Muscle of back (tissue), 13 donors: ENCODE results near the gene MOB1B. TPM values are rescaled to one million over a fixed set of nuclear protein-coding genes. Genes with fewer than 3 reads are reported as not detected.
"Not testable (repeated sequence)": the region's sequence is repeated elsewhere in the genome, so short reads cannot be mapped to it uniquely, and the experiment has no call there.

Experiments
- DNase-seq, 3 donors: peaks; one replicate each; pipeline versions ENCODE4 v3.0.0 to v3.0.0-alpha.2; 2013
- long read RNA-seq, 9 donors: transcript quantifications; one replicate each; lab custom pipeline, GENCODE V29; 2026
- polyA plus RNA-seq, 10 donors: library from polyadenylated mRNA; unstranded; fragments of 120-200 nt; gene quantifications; one replicate each; pipeline ENCODE4 v1.2.1, GENCODE V29; 2013; ENCODE audit not compliant: insufficient read length in 10 of 10

MOB1B gene
- polyA plus RNA-seq = 10 to 100 TPM; 23.0 to 45.9 (median 32.5) TPM
- long read RNA-seq, donor 1, full-length matches to known transcripts = 2 of 2 reads
- long read RNA-seq, donor 1, partial matches to known transcripts = 0 of 2 reads
- long read RNA-seq, donor 1, other reads (novel, unspliced or antisense) = 0 of 2 reads
- long read RNA-seq, donor 2, full-length matches to known transcripts = 8 of 8 reads
- long read RNA-seq, donor 2, partial matches to known transcripts = 0 of 8 reads
- long read RNA-seq, donor 2, other reads (novel, unspliced or antisense) = 0 of 8 reads
- long read RNA-seq, donor 3 = 0 reads
- long read RNA-seq, donor 4 = 0 reads
- long read RNA-seq, donor 5, full-length matches to known transcripts = 9 of 9 reads
- long read RNA-seq, donor 5, partial matches to known transcripts = 0 of 9 reads
- long read RNA-seq, donor 5, other reads (novel, unspliced or antisense) = 0 of 9 reads
- long read RNA-seq, donor 6, full-length matches to known transcripts = 2 of 2 reads
- long read RNA-seq, donor 6, partial matches to known transcripts = 0 of 2 reads
- long read RNA-seq, donor 6, other reads (novel, unspliced or antisense) = 0 of 2 reads
- long read RNA-seq, donor 7, partial matches to known transcripts = 0 of 1 reads
- long read RNA-seq, donor 7, other reads (novel, unspliced or antisense) = 0 of 1 reads
- long read RNA-seq, donor 8, full-length matches to known transcripts = 1 of 1 reads
- long read RNA-seq, donor 8, partial matches to known transcripts = 0 of 1 reads
- long read RNA-seq, donor 8, other reads (novel, unspliced or antisense) = 0 of 1 reads
- long read RNA-seq, donor 9, full-length matches to known transcripts = 1 of 1 reads
- long read RNA-seq, donor 9, partial matches to known transcripts = 0 of 1 reads
- long read RNA-seq, donor 9, other reads (novel, unspliced or antisense) = 0 of 1 reads

DNA sequence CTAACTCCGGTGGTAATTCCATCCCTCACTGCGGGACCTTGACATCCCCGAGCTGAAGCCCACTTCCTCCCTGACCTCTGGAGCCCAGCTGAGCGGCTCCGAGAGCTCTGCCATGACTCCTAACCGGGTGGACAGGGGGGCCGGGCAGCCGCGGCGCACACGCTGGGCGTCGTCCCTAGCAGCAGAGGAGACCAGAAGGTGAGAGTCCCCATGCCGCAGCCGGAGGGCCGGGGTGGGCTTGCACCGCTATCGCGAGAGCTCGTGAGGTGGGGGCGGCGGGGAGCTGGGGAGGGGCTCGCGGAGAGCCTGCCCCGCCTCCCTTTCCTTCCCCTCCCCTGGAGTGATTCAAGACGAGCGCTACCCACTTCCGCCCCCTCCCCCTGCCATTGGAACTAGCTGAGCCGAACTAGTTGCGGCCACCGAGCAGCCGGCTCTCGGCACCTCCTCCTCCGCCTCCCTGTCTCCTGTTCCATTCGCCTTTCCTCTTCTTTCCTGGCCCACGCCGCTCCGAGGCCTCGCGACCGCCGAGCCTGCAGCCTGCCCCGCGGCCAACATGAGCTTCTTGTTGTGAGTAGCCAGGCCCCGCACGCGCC lies at the start of gene MOB1B:
TSS of gene MOB1B (plus strand) at position 386 of the 593 bp plus-strand sequence. CDS start at position 554, 168 bp downstream.
- DNase-seq = peak; percentile 90 to 96 (median 92)

DNA sequence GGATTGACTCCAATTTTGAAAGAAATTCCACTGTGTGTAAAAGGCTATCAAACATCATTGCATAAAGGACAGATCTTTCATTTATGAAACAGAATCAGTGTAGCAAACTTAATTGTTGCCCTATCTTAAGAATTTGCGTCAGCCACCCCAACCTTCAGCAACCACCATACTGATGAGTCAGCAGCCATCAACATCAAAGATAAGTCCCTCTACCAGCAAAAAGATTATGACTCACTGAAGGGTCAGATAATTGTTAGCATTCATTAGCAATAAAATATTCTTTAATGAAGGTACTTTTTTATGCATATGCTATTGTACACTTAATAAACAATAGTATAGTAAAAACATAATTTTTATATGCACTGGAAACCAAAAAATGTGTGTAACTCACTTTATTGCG lies 46.7 kb upstream of the MOB1B start:
- no peak for DNase-seq

DNA sequence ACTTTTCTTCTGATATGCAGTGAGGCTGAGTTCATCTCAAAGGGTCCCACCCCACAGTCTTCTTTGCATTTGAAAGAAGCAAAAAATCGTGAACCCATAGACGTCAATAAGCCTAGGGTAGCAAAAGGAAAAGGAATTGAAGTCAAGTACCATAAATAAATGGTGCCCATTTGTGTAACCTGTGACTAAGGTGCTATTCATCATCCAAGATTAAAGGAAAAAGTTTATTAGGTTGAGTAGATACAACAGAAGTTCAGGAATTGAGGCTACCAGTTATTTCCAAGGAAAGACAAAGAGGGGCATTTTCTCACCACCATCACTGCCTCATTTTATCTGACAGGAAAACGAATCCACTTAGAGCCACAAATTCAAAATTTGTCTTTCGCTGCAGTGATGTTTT lies 43.7 kb upstream of the MOB1B start:
- DNase-seq = no peak

DNA sequence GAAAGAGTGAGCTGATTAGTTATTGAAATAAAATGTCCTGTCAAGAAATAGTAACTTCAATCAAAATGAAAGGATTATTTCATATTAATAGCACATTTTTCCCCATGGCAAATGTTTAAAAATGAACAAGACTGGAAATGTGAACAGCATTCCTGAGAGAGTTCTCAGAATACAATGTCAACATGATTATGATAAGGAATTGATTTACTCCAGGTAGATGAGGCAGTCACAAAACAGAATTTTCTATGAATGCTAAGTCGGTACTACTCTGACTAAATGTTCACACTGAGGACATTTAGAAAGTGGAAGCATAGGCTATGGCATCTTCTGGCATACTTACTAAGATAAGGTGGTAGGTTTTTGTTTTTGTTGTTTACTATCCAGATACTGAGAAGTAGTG lies 43.1 kb upstream of the MOB1B start:
- DNase-seq = no peak

DNA sequence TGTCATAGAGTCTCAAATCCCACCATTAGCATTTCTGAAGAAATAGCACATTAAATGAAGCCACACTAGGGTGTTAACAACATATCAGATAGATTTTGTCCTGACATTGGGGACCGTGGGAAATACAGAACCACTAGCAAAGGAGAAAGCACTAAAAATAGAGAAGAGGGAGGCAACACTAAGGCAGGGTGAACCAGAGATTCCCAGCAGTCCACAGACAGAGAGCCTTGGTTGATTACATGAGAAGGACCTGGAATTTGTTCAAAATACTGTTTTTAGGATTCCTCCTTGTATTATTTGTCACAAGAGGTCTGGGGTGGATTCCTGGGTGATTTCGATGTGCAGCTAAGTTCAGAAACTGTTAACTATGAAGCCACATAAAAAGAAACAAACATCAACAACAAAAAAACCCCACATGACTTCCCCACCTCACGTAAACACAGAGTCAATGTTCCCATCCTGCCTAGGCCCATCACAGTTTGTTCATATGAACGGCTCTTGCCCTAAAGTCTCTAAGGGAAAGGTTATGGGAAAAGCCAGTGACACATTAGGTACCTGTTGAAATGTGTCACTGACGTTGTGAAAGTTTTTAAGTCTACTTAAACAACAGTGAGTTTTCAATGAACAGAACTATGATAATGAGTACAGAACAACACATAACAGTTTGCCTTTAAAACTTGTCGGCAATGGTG lies 38.9 kb upstream of the MOB1B start:
- DNase-seq = no peak

DNA sequence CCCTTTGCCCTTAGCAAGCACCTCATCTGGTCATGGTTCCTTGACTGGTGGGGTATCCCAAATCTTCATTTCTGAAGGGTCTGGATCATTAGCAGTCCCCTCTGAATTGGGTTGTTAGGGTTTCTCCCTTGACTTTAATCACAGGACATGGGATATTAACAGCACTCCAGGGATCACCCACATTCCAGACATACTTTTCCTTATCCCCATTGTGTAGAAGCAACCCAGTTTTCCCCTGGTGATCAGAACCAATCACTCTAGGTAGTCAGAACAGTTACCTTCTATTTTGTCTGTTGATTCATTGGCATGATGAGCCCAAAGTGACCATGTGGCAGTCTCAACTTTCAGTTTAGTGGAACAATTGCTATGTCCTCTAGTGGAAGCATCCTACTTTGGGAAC lies 33.4 kb upstream of the MOB1B start:
- DNase-seq = no peak

DNA sequence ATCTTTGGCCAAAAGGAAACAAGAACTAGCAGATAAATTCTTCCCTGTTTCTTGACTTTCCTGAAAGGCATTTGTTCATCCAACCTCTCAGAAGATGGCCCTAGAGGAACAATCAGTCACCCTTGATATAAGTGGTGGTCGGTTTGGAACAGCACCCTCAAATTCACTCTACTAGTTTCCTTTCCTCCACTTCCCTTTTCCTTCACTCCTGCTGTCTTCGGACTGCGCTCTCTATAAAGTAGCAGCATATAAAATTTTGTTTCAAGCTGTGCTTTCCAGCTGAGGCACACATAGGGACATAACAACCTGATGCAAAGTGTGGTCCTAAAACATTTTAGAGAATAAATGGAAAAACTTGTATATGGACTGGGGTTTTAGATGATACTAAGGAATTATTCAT lies 29.0 kb upstream of the MOB1B start:
- DNase-seq = no peak

DNA sequence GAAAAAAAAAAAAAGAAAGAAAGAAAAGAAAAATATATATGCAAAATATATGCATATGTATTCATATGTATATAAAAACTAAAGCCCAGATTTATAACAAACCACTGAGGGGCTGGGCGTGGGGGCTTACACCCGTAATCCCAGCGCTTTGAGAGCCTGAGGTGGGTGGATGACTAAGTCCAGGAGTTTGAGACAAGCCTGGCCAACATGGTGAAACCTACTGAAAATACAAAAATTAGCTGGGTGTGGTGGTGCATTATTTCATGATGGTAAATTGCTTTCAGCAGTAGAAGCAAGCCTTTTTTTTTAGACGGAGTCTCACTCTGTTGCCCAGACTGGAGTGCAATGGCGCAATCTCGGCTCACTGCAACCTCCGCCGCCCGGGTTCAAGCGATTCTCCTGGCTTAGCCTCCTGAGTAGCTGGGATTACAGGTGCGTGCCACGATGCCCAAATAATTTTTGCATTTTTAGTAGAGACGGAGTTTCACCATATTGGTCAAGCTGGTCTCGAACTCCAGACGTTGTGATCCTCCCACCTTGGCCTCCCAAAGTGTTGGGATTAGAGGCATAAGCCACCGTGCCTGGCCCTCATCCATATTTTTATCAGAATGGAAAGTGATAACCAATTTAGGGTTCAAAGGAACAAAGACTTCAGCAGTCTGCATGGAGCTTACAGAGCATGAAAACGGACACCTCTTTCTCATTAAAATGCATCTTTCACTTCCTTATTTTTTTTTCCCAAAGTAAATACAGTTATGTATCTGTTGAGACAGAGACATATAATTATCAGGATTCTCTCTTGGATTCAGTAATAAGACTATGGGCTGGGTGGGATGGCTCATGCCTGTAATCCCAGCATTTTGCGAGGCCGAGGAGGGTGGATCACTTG lies 27.7 kb upstream of the MOB1B start:
- no peak for DNase-seq

DNA sequence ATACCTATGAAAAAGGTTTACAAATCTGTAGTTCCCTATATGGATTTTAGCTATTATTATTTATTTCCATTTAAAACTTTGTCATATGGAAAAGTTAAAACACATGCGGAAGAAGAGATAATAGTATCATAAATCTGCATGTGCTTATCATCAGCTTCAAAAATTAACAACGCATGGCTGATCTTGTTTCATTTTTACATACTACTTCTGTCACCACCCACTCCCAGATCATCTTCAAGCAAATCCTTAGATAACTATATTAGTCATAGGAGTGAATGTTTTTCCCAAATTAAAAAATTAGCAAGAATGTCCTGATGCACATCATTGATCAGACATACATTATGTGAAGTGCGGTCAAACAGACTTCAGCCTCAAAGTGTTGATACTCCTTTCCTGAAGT lies 24.6 kb upstream of the MOB1B start:
- no peak for DNase-seq

DNA sequence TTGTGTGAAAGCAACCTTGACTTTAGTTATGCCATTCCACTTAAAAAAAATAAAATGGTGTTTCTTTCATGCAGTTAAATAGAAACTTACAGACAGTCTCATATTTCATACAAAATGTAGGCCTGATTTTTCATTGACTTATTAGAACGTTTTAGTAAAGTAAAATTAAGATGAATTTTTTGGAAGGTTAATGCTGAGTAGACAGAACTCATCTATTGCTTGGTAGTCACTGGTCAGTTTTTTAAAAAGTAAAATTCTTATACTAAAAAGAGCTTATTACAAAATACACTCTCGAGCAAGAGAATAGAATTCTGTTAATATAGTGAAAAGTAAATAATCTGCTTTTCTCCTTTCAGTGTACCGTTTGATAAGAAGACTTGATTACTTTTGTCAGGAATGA lies 21.4 kb upstream of the MOB1B start:
- no peak for DNase-seq

DNA sequence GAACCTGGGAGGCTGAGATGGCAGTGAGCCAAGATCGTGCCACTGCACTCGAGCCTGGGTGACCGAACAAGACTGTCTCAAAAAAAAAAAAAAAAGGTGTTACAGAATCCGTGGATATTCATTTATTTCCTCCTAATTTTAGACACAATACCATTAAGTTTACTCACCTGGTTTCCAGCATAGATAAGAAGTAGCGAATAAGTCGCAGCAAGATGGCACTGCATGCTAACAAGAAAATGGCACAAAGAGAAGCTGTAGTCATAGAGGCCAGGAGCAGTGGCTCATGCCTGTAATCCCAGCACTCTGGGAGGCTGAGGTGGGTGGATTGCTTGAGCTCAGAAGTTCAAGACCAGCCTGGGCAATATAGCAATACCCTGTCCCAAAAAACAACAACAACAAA lies 17.0 kb upstream of the MOB1B start:
- DNase-seq = no peak

DNA sequence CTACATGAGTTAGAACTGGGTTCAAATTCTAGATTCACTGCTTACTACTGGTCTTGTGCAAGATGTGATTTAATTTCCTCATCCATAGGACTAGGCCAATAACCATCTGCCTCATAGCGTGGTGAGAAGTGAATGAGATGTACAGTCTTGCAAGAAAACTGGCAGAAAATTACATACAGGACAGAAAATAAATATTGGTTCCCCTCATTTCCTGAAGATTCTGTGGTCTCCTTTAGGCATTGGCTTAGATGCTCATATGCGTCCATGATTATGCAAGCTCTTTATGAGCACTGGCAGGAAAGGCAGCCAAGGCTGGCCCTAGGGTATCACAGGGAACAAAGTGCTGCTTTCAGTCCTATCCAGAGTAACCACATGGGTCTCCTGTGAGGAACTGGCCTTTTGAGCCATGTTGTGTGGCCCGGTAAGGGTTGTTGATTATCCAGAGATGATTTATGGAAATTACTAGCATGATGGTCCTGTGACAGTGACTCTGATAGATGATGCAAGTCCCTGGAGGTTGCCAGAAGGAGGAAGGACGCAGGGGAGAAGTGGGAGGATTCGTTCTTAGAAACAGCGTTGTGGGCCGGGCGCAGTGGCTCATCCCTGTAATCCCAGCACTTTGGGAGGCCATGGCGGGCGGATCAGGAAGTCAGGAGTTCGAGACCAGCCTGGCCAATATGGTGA lies 9.9 kb upstream of the MOB1B start:
- peak in 1 of 3 donors; percentile 19 for DNase-seq

DNA sequence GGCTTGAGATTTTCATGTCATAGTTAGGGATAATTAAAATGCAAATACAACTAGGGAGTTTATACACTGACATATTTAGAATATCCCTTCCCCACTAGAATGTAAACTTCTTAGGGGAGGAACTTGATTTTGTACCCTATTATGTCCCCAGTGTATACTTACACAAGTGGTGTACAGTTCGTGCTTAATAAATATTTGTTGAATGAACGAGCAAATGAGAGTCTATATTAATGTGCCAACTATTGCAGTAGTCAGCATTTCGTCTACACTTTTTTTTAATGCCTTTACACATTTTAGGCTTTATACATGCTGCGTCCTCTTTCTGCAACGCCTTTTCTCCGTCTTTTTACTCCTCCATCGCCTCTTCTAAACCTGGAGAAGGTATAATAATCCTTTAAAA lies 8.4 kb upstream of the MOB1B start:
- DNase-seq = no peak

DNA sequence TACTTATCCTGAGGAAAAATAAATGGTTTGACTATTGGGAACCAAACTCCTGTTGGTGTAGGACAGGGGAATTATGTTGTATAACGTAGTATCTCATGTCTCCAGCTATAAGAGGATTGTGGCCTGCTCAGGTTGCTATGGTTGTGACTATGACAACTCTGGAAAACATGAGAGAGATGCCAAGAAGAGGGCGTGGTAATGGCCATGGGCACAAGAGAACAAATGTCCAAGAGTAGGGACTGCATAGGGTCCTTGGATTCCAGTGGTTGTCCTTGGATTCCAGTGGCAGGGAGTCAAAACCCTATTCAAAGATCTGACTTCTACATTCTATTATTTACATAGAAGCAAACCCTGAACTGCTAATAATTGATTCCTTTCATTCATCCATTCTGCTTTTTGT lies 6.8 kb upstream of the MOB1B start:
- peak; percentile 48 to 58 (median 57) for DNase-seq

DNA sequence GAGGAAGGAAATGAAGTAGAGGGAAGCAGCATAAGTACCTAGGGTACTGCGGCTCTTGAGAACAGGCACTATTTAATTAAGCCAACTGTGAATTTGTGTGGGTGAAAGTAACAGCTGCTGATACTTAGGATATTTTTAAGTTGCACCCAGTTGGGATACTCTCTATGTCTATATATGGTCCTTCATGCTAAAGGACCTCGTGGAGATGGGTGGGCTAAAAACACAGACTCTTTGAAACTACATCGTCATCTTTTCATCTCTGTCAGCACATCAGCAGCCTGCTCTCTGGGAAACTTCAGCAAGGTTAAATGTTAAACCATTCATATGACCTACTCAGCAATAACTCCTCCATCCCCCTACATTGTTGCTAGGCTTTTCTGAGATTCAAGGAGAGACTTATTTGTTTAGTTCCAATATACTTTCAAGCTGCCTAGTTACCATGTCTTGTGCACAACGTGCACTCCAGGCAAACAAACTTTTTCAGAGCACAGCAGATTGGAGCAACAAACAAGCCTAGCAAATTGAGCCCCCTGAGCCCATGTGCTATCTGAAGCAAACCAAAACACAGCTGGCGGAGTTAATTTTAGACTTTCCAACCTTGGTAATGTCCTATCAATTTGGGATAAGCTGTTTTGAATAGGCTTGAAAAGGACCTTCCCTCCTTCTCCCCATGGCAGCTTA lies 6.2 kb upstream of the MOB1B start:
- peak in 2 of 3 donors; percentile 33 to 36 for DNase-seq

DNA sequence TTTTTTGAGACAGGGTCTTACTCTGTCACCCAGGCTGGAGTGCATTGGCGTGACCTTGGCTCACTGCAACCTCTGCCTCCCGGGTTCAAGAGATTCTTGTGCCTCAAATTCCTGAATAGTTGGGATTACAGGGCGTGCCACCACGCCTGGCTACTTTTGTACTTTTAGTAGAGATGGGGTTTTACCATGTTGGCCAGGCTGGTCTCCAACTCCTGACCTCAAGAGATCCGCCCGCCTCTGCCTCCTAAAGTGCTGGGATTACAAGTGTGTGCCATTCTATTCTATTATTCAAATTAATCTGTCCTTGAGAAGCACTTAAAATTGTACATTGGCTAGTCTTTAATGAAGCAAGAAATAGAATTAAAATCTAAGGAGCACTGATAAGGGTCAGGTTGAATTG lies 3.6 kb upstream of the MOB1B start:
- not testable (repeated sequence) for DNase-seq

DNA sequence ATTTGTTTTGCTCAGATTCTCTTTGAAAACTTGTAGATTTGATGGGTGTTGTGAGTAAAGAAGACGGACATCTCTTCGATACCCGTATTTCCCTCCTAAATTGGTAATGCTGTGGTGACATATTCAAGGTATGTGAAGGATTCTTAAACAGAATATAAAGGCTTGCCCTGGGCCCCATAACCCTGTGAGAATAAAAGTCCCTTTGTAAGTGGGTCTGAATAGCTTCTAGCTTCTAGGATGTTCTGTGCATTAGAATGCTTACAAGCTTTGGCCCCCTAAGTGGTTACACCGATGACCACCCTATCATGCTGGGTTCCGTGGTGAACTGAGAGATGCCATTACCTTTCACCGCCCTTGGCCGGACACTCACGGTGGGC lies 574 bp upstream of the MOB1B start:
- DNase-seq = no peak

DNA sequence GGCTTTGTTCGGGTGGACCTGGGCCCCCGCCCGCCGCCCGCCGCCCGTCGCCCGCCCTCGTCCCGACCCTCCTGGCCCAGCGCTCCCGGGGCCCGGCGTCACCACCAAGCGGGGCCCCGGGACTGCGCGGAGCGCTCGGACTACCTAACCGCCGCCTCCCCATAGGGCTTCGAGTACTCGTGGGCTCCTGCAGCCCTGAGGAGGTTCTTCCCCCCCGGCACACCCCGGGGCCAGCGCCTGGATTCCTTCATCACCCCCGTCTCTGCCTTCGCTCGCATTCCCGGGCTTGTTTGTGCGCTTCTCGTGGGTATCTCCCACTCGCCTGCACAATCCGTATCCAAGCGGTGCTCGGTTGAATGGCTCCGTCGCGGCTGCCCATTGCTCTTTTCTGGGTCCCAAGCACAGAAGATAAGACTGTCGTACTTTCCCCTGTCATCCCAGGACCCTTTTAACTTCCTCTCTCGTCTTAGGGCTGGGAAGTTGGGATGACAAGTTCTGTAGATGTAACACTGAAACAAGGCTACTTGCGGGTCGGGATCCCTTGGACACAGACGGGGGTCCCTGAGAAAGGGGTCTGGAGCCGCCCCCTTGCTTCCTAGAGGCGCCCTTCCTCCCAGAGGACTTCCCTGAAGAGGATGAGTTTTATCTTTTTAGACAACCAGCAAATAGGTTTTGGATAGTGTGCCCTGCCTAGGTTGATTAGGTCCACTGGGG lies 565 bp downstream of the MOB1B start:
- DNase-seq = peak; percentile 24 to 81 (median 41)

DNA sequence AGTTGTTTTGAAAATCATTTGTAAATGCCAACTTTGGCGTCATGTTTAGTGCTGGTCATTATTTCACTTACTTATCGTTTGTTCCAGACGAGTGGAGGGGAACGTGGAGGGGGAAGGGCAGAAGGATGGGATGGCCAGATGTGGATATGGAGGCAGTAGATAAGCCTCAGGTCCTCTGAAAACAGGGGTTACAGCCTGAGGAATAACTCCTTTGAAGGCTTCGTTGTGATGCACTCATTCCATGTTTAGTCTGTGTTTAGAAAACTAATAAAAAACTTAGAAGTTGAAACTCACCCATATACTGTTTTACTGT lies 1.1 kb downstream of the MOB1B start:
- peak in 1 of 3 donors; percentile 44 for DNase-seq
